PFSK-1 (cell line): ENCODE measurements around the gene APBA2.

Source experiments
- FOXP2 ChIP-seq: optimal IDR thresholded peaks from 2 replicates; pipeline ENCODE3; 2011; ENCODE audit warnings: borderline replicate concordance, control low read depth, inconsistent platforms; ENCODE audit not compliant: insufficient read depth; ENCODE audit errors: extremely low read length, extremely low read depth
- POLR2AphosphoS5 ChIP-seq: IDR thresholded peaks from 2 replicates; pipeline ENCODE4 v1.6.1; 2012; ENCODE audit warnings: low read depth, mild to moderate bottlenecking, control low read depth, low read length, moderate library complexity
- REST ChIP-seq, 2 experiments: IDR thresholded peaks; 2 replicates each; pipeline versions ENCODE4 v1.6.1 to v1.8.0; 2011 to 2012; ENCODE audit warnings: low read depth in 2 of 2, low read length in 2 of 2, control low read depth in 1 of 2, inconsistent platforms in 1 of 2, mild to moderate bottlenecking in 1 of 2, moderate library complexity in 1 of 2; ENCODE audit not compliant: insufficient read depth in 1 of 2
- SIN3A ChIP-seq: IDR thresholded peaks from 2 replicates; pipeline ENCODE4 v1.6.1; 2012; ENCODE audit warnings: mild to moderate bottlenecking, low read length, moderate library complexity, borderline replicate concordance; ENCODE audit not compliant: insufficient read depth
- TAF1 ChIP-seq: IDR thresholded peaks from 2 replicates; pipeline ENCODE4 v1.6.1; 2012; ENCODE audit warnings: low read length, control low read depth, borderline replicate concordance; ENCODE audit not compliant: insufficient read depth

APBA2 gene

GRCh38 chr15:29050870-29051269, 165.1 kb downstream of the APBA2 start:
- TF ChIP-seq TAF1 (no peak), FOXP2 (no peak), POLR2AphosphoS5 (no peak), REST (IDR thresholded peaks at IDR 0.05; ENCODE audit: insufficient read depth in 1 of 2, low read depth in 2 of 2, low read length in 2 of 2) (no peak), SIN3A (no peak)

- no peak for TF ChIP-seq POLR2AphosphoS5
- TF ChIP-seq REST (IDR thresholded peaks at IDR 0.05; ENCODE audit: insufficient read depth in 1 of 2, low read depth in 2 of 2, low read length in 2 of 2), result no peak
- no peak for TF ChIP-seq SIN3A
- no peak for TF ChIP-seq TAF1
- no peak for TF ChIP-seq FOXP2
These were observed 165.6 kb downstream of the APBA2 start for GRCh38 chr15:29051422-29051821.

- TF ChIP-seq TAF1, result no peak
- TF ChIP-seq REST (IDR thresholded peaks at IDR 0.05; ENCODE audit: insufficient read depth in 1 of 2, low read depth in 2 of 2, low read length in 2 of 2), result no peak
- no peak for TF ChIP-seq SIN3A
- no peak for TF ChIP-seq FOXP2
- no peak for TF ChIP-seq POLR2AphosphoS5
These were observed 167.2 kb downstream of the APBA2 start for GRCh38 chr15:29053006-29053405.

GRCh38 chr15:29053661-29054131, 167.9 kb downstream of the APBA2 start:
- TF ChIP-seq FOXP2, result no peak
- TF ChIP-seq TAF1, result no peak
- TF ChIP-seq POLR2AphosphoS5, result no peak
- no peak for TF ChIP-seq REST (IDR thresholded peaks at IDR 0.05; ENCODE audit: insufficient read depth in 1 of 2, low read depth in 2 of 2, low read length in 2 of 2)
- TF ChIP-seq SIN3A, result no peak
